HG02870 (cell line): ENCODE data around the gene PBX3.

Experiments used
- ATAC-seq: cut with Tn5 transposase; IDR thresholded peaks from one replicate; pipeline ENCODE4 v1.9.1; 2021; ENCODE audit warnings: mild to moderate bottlenecking, moderate library complexity; ENCODE audit not compliant: unreplicated experiment

The PBX3 gene

GRCh38 chr9:125821078-125821477 is 73.9 kb downstream of the PBX3 start:
- ATAC-seq, result peak; percentile 53

GRCh38 chr9:125822160-125822559 is 75.0 kb downstream of the PBX3 start:
- no peak for ATAC-seq

- ATAC-seq, result no peak
These were observed 75.7 kb downstream of the PBX3 start for GRCh38 chr9:125822902-125823301.

GRCh38 chr9:125823874-125824406 is 76.8 kb downstream of the PBX3 start:
- ATAC-seq, result peak; percentile 69

GRCh38 chr9:125825762-125826161 is 78.6 kb downstream of the PBX3 start:
- no peak for ATAC-seq

GRCh38 chr9:125826850-125827249 is 79.7 kb downstream of the PBX3 start:
- no peak for ATAC-seq

- no peak for ATAC-seq
These were observed 82.6 kb downstream of the PBX3 start for GRCh38 chr9:125829743-125830142.

- no peak for ATAC-seq
These were observed 83.9 kb downstream of the PBX3 start for GRCh38 chr9:125831054-125831453.

GRCh38 chr9:125831616-125832015 is 84.4 kb downstream of the PBX3 start:
- ATAC-seq, result no peak

GRCh38 chr9:125835655-125836054 is 88.5 kb downstream of the PBX3 start:
- no peak for ATAC-seq

- ATAC-seq, result no peak
These were observed 92.1 kb downstream of the PBX3 start for GRCh38 chr9:125839317-125839716.

GRCh38 chr9:125841444-125841843 is 94.3 kb downstream of the PBX3 start:
- no peak for ATAC-seq

GRCh38 chr9:125842242-125842641 is 95.1 kb downstream of the PBX3 start:
- no peak for ATAC-seq

- no peak for ATAC-seq
These were observed 96.5 kb downstream of the PBX3 start for GRCh38 chr9:125843646-125844045.

- no peak for ATAC-seq
These were observed 97.4 kb downstream of the PBX3 start for GRCh38 chr9:125844611-125845010.

- ATAC-seq, result no peak
These were observed 98.2 kb downstream of the PBX3 start for GRCh38 chr9:125845271-125845808.

- ATAC-seq, result no peak
These were observed 100.6 kb downstream of the PBX3 start for GRCh38 chr9:125847735-125848134.

GRCh38 chr9:125850106-125850632 is 103.0 kb downstream of the PBX3 start:
- no peak for ATAC-seq

- ATAC-seq, result no peak
These were observed 103.6 kb downstream of the PBX3 start for GRCh38 chr9:125850763-125851162.

- ATAC-seq, result no peak
These were observed 104.8 kb downstream of the PBX3 start for GRCh38 chr9:125851979-125852378.

- ATAC-seq, result no peak
These were observed 105.2 kb downstream of the PBX3 start for GRCh38 chr9:125852386-125852785.

- no peak for ATAC-seq
These were observed 107.5 kb downstream of the PBX3 start for GRCh38 chr9:125854553-125855275.
